Dermis blood vessel endothelial cell (primary cell): ENCODE results near the gene TRIM47. TPM values are rescaled to one million over a fixed set of nuclear protein-coding genes. Genes with fewer than 3 reads are reported as not detected.
A peak's percentile ranks its signal among the peaks of the same experiment; 100 is the strongest.

Experiments used
- DNase-seq: peaks from one replicate; pipeline ENCODE4 v3.0.0; 2010
- total RNA-seq: library from RNA; depleted of rRNA; stranded (reverse); fragments of >200 nt; gene quantifications from 2 replicates; pipeline ENCODE4 v1.2.3, GENCODE V29; 2014

TRIM47 gene
- total RNA-seq, 1 donor from 2014 or later: 109 TPM

- DNase-seq: no peak
These were observed 31.4 kb downstream of the TRIM47 start for GRCh38 chr17:75846692-75847613.

GRCh38 chr17:75845933-75846691 lies 32.3 kb downstream of the TRIM47 start:
- peak; percentile 35 for DNase-seq

- DNase-seq: peak; percentile 83
These were observed 33.2 kb downstream of the TRIM47 start for GRCh38 chr17:75845058-75845711.

GRCh38 chr17:75844530-75845057 lies 33.8 kb downstream of the TRIM47 start:
- DNase-seq: no peak

- no peak for DNase-seq
These were observed 34.5 kb downstream of the TRIM47 start, which contains the start of gene UNC13D for GRCh38 chr17:75843577-75844529. TSS of gene UNC13D (minus strand) at chr17:75844404. CDS start at chr17:75844337, 67 bp downstream.

- no peak for DNase-seq
These were observed 35.3 kb downstream of the TRIM47 start for GRCh38 chr17:75842963-75843576.

- DNase-seq: no peak
These were observed 36.0 kb downstream of the TRIM47 start for GRCh38 chr17:75842411-75842810.

GRCh38 chr17:75840799-75841164 lies 37.6 kb downstream of the TRIM47 start:
- no peak for DNase-seq

- DNase-seq: no peak
These were observed 38.2 kb downstream of the TRIM47 start for GRCh38 chr17:75839942-75840798.

GRCh38 chr17:75838410-75838809 lies 40.0 kb downstream of the TRIM47 start:
- DNase-seq: no peak

GRCh38 chr17:75837899-75838298 lies 40.5 kb downstream of the TRIM47 start:
- DNase-seq: no peak

GRCh38 chr17:75836605-75837004 lies 41.8 kb downstream of the TRIM47 start:
- no peak for DNase-seq

GRCh38 chr17:75835654-75835987 lies 42.8 kb downstream of the TRIM47 start:
- DNase-seq: no peak

GRCh38 chr17:75834928-75835653 lies 43.3 kb downstream of the TRIM47 start:
- DNase-seq: no peak

GRCh38 chr17:75834279-75834920 lies 44.0 kb downstream of the TRIM47 start:
- no peak for DNase-seq

- no peak for DNase-seq
These were observed 45.6 kb downstream of the TRIM47 start for GRCh38 chr17:75832652-75833400.

- peak; percentile 45 for DNase-seq
These were observed 46.2 kb downstream of the TRIM47 start for GRCh38 chr17:75832164-75832651.

GRCh38 chr17:75831032-75831571 lies 47.3 kb downstream of the TRIM47 start:
- no peak for DNase-seq
